ENCODE results near the gene ANXA6.

GRCh38 chr5:151182976-151183375 lies 25.4 kb upstream of the ANXA6 start:
- TF ChIP-seq CTCF (IDR thresholded peaks at IDR 0.05; ENCODE audit: poor library complexity) (no peak), EZH2phosphoT487 (IDR thresholded peaks at IDR 0.05; ENCODE audit: low read depth, severe bottlenecking, unreplicated experiment) (no peak), EZH2 (IDR thresholded peaks at IDR 0.05; ENCODE audit: borderline replicate concordance) (no peak)
